ENCODE measurements around the gene RELB. TPM values are rescaled to one million over a fixed set of nuclear protein-coding genes. Genes with fewer than 3 reads are reported as not detected.

RELB gene
- total and polyA plus RNA-seq, 2 of the 4 experiments (the other 2 are of a cell fraction), result 5.0 to 17.2 TPM

DNA sequence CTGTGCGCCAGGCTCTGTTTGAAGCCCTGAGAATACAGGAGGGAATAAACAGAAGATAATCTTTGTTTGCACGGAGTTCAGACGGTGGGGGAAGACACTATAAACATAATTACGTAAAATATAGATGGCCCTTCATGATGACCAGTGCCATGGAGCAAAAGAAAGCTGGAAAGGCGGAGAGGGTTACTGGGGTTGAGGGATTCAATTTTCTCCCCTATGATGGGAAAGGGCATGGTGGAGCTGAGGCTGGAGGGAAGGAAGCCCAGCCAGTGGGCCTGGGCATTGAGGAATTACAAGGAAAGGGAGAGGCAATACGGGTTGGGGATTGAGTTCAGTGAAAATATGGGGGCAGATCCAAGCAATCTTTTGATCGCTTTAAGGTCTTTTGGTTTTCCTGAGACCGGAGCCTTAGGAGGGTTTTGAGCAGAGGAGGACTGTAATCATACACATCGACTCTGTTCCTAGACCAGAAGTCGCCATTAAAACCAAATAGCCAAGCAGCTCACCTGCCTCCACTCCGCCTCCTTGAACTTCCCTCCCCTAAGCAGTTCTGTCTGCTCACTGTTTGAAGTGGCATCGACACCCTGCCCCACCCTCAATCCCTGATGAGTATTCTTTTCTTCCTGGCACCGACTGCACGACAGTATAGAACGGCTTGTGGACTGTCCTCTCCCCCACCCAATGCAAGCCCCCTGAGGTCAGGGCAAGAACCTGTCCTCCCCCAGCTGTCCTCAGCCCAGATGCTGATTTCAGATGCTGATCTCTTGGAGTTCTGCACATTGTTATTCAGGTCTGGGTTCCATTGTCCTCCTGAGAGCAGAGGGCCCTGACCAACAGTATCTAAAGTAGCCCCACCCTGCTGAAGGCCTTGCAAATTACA lies 75.8 kb downstream of the RELB start:
- Histone ChIP-seq H3K4me3 (ENCODE audit: insufficient read depth, low read depth, low read length) (no peak overlapping the region), H3K4ac (ENCODE audit: low read depth, low read length) (0 out of 2 replicates have a peak overlapping the region, but pooled peaks have one; percentile 30), H2BK15ac (ENCODE audit: low read depth, low read length) (no peak overlapping the region), H2BK5ac (ENCODE audit: low read depth, low read length, poor library complexity, severe bottlenecking) (no peak overlapping the region), H4K20me1 (ENCODE audit: insufficient read depth, low read length) (no peaks in the 10 kb centered on the region), H2AFZ (replicated peaks; ENCODE audit: low read length, poor library complexity) (peak overlapping the region; percentile 91), H2AK9ac (replicated peaks; ENCODE audit: low read depth, low read length, poor library complexity) (peak overlapping the region; percentile 78), H3K27me3 (ENCODE audit: control insufficient read depth, insufficient read depth, low read length) (no peaks in the 10 kb centered on the region), H3K27ac (ENCODE audit: insufficient read depth, low read length) (no peak overlapping the region), H3K4me2 (ENCODE audit: low read depth, low read length) (peak overlapping the region; percentile 65), H4K91ac (ENCODE audit: insufficient read depth, low read depth, low read length) (no peak overlapping the region), H2BK120ac (ENCODE audit: low read depth, low read length) (no peak overlapping the region), H3K79me1 (ENCODE audit: low read depth in 1 of 2, low read length in 2 of 2) (peaks cover 13 to 37% of the 10 kb centered on the region in 2 experiments), H3K9ac (ENCODE audit: low read depth, low read length) (no peak overlapping the region), H4K5ac (ENCODE audit: low read depth, low read length) (peak overlapping the region; percentile 0), H3K36me3 (ENCODE audit: control insufficient read depth, insufficient read depth, low read length) (peaks cover 6% of the 10 kb centered on the region), H3K14ac (replicated peaks; ENCODE audit: low read depth, low read length) (no peak overlapping the region), H4K8ac (ENCODE audit: low read depth in 2 of 2, low read length in 2 of 2) (peak overlapping the region; percentile 54 to 85; a peak in 2 of 4 replicates), H2BK20ac (ENCODE audit: low read depth, low read length) (no peak overlapping the region), H3K9me1 (ENCODE audit: insufficient read depth, low read length) (peaks cover 15% of the 10 kb centered on the region), H3K18ac (ENCODE audit: low read depth, low read length) (no peak overlapping the region), H3K9me3 (ENCODE audit: control insufficient read depth, insufficient read depth, low read length) (no peaks in the 10 kb centered on the region), H3K23ac (ENCODE audit: low read depth, low read length) (peak overlapping the region; percentile 16; the same call in 1 of the 2 replicates), H3K56ac (ENCODE audit: extremely low read depth, insufficient read depth, low read length) (no peak overlapping the region), H2AK5ac (ENCODE audit: low read depth, low read length) (no peak overlapping the region; the same call in none of the 2 replicates), H3K4me1 (ENCODE audit: control insufficient read depth, insufficient read depth, low read length) (peaks cover 5% of the 10 kb centered on the region; the same call in 1 of the 2 replicates)
- dilution Hi-C loops (cut with HindIII; ENCODE audit: low sequenced_read_pairs, unreplicated experiment) (no loop called here), intact Hi-C loops (cut with micrococcal nuclease) (no loop called here), in situ Hi-C loops (cut with MboI; ENCODE audit: low sequenced_read_pairs) (no loop called here)
- 82% methylated on average over 6 of the region's 15 CpGs; no CpG with 5 or more reads in 1 of the 2 experiments for WGBS, 2 experiments (ENCODE audit: extremely low coverage in 2 of 2, insufficient read length in 1 of 2)
- ChIA-PET CTCF (interaction anchor here (1.0 kb wide), 1 partner anchor 18 kb away, joined by 3 read pairs; no protein-coding TSS in a partner anchor), POLR2A (ENCODE audit: unreplicated experiment) (no interaction called here)
- DNase-seq (no peak), ATAC-seq (ENCODE audit: low read depth) (no peak)
- no TSS peak for BruUV-seq (replicated peaks)
- TF ChIP-seq POLR2A (IDR thresholded peaks at IDR 0.05; ENCODE audit: low read depth, low read length), result no peak

All from IMR-90 (cell line).